OCI-LY1 (cell line): ENCODE measurements around the gene PPIE.

ENCODE experiments used
- H2AFZ ChIP-seq: fragments of 200-600 bp; sonication (generic), shearing (Covaris generic); 2 replicates; pipeline ENCODE4 v1.6.0; 2014; ENCODE audit warnings: antibody characterized with exemption, mild to moderate bottlenecking, low read length
- H3F3A ChIP-seq: fragments of 200-600 bp; sonication (generic), shearing (Covaris generic); 2 replicates; pipeline ENCODE4 v1.6.0; 2014; ENCODE audit warnings: mild to moderate bottlenecking, antibody characterized with exemption, low read length, moderate library complexity; ENCODE audit not compliant: insufficient read depth
- H3K27ac ChIP-seq: fragments of 200-600 bp; sonication (generic); 2 replicates; pipeline ENCODE4 v1.5.1; 2014; ENCODE audit warnings: low read length, mixed run types, mild to moderate bottlenecking, low read depth; ENCODE audit not compliant: poor library complexity, severe bottlenecking
- H3K27me3 ChIP-seq: fragments of 200-600 bp; sonication (generic); 2 replicates; pipeline ENCODE4 v1.6.0; 2014; ENCODE audit warnings: antibody characterized with exemption, mild to moderate bottlenecking, low read length, moderate library complexity; ENCODE audit not compliant: insufficient read depth
- H3K36me3 ChIP-seq: fragments of 200-600 bp; sonication (generic); 2 replicates; pipeline ENCODE4 v1.6.1; 2014; ENCODE audit warnings: mild to moderate bottlenecking, antibody characterized with exemption, low read length, moderate library complexity, mixed read lengths; ENCODE audit not compliant: insufficient read depth
- H3K4me1 ChIP-seq: fragments of 200-600 bp; sonication (generic); 2 replicates; pipeline ENCODE4 v1.5.1; 2014; ENCODE audit warnings: mild to moderate bottlenecking, low read length, moderate library complexity; ENCODE audit not compliant: insufficient read depth, severe bottlenecking
- H3K4me2 ChIP-seq: fragments of 200-600 bp; sonication (generic), shearing (Covaris generic); 2 replicates; pipeline ENCODE4 v1.6.1; 2014; ENCODE audit warnings: low read length
- H3K4me3 ChIP-seq: fragments of 200-600 bp; sonication (generic); 2 replicates; pipeline ENCODE4 v1.5.1; 2014; ENCODE audit warnings: low read length, low read depth, mild to moderate bottlenecking, mixed read lengths; ENCODE audit not compliant: poor library complexity, severe bottlenecking
- H3K79me2 ChIP-seq: fragments of 200-600 bp; shearing (Covaris generic); 2 replicates; pipeline ENCODE4 v1.6.1; 2016; ENCODE audit warnings: mixed run types, low read length, mixed read lengths; ENCODE audit not compliant: insufficient read depth
- H3K9ac ChIP-seq: fragments of 200-600 bp; sonication (generic), shearing (Covaris generic); 2 replicates; pipeline ENCODE4 v1.6.1; 2014; ENCODE audit warnings: mild to moderate bottlenecking, low read length, mixed read lengths
- H3K9me2 ChIP-seq: fragments of 200-600 bp; sonication (generic), shearing (Covaris generic); 2 replicates; pipeline ENCODE4 v1.6.1; 2014; ENCODE audit warnings: low read depth, mild to moderate bottlenecking, low read length, mixed read lengths
- H3K9me3 ChIP-seq: fragments of 200-600 bp; shearing (Covaris generic); 2 replicates; pipeline ENCODE4 v1.6.1; 2014; ENCODE audit warnings: low read length, mixed read lengths
- H4K20me1 ChIP-seq: fragments of 200-600 bp; sonication (generic), shearing (Covaris generic); 2 replicates; pipeline ENCODE4 v1.6.0; 2016; ENCODE audit warnings: mild to moderate bottlenecking, low read length; ENCODE audit not compliant: insufficient read depth
- CTCF ChIP-seq: fragments of 200-600 bp; sonication (generic), shearing (Covaris generic); IDR thresholded peaks from 2 replicates; pipeline ENCODE4 v1.5.1; 2017; ENCODE audit warnings: mild to moderate bottlenecking, antibody characterized with exemption, low read length, moderate library complexity, mixed read lengths
- EZH2 ChIP-seq: fragments of 200-600 bp; sonication (generic), shearing (Covaris generic); IDR thresholded peaks from 2 replicates; pipeline ENCODE4 v1.8.0; 2017; ENCODE audit warnings: borderline replicate concordance, mixed run types, mild to moderate bottlenecking, antibody characterized with exemption, low read length, moderate library complexity, mixed read lengths

Gene PPIE

GRCh38 chr1:39692152-39693074 is 46.3 kb upstream of the PPIE start:
- Histone ChIP-seq H3K9me2 (no peaks in the 10 kb centered on the region), H3K9ac (no peak overlapping the region), H3K9me3 (no peaks in the 10 kb centered on the region), H3K4me3 (no peak overlapping the region), H3K4me2 (no peak overlapping the region), H3F3A (no peaks in the 10 kb centered on the region), H3K27ac (no peak overlapping the region), H4K20me1 (no peaks in the 10 kb centered on the region), H3K36me3 (no peaks in the 10 kb centered on the region), H3K79me2 (no peaks in the 10 kb centered on the region), H3K27me3 (no peaks in the 10 kb centered on the region), H3K4me1 (peaks cover 5% of the 10 kb centered on the region), H2AFZ (no peak overlapping the region)
- no peak for TF ChIP-seq CTCF
- no peak for TF ChIP-seq EZH2

- Histone ChIP-seq H3K4me3 (no peak overlapping the region), H2AFZ (no peak overlapping the region), H3K9me2 (no peaks in the 10 kb centered on the region), H3F3A (no peaks in the 10 kb centered on the region), H3K4me1 (peaks cover 5% of the 10 kb centered on the region), H3K9me3 (no peaks in the 10 kb centered on the region), H3K4me2 (no peak overlapping the region), H3K9ac (no peak overlapping the region), H3K27ac (no peak overlapping the region), H4K20me1 (no peaks in the 10 kb centered on the region), H3K36me3 (no peaks in the 10 kb centered on the region), H3K79me2 (no peaks in the 10 kb centered on the region), H3K27me3 (no peaks in the 10 kb centered on the region)
- TF ChIP-seq EZH2, result no peak
- no peak for TF ChIP-seq CTCF
Measured at GRCh38 chr1:39694026-39694425, 44.7 kb upstream of the PPIE start.

GRCh38 chr1:39695016-39695415 is 43.7 kb upstream of the PPIE start:
- Histone ChIP-seq H2AFZ (no peak overlapping the region), H3K27me3 (no peaks in the 10 kb centered on the region), H4K20me1 (no peaks in the 10 kb centered on the region)

More at GRCh38 chr1:39695016-39695415, 43.7 kb upstream of the PPIE start:
- no peaks in the 10 kb centered on the region for H3K36me3 ChIP-seq
- no peak overlapping the region for H3K9ac ChIP-seq
- no peaks in the 10 kb centered on the region for H3F3A ChIP-seq
- H3K4me3 ChIP-seq, result no peak overlapping the region
- no peaks in the 10 kb centered on the region for H3K9me3 ChIP-seq
- H3K27ac ChIP-seq, result no peak overlapping the region
- H3K9me2 ChIP-seq, result no peaks in the 10 kb centered on the region
- TF ChIP-seq EZH2, result no peak
- TF ChIP-seq CTCF, result no peak
- H3K4me2 ChIP-seq, result no peak overlapping the region
- no peaks in the 10 kb centered on the region for H3K79me2 ChIP-seq
- peaks cover 5% of the 10 kb centered on the region for H3K4me1 ChIP-seq
